Stimulated activated naive B cell treated with anti-CD40 and anti-IgM and Interleukin-4, amounts not matched to agents 10 μg/mL and 1 μg/mL and 100 μg/mL, for 72 hours (primary cell): Measurements from ENCODE around the gene AMMECR1L.
"Not testable (repeated sequence)": the region's sequence is repeated elsewhere in the genome, so short reads cannot be mapped to it uniquely, and the experiment has no call there.

ENCODE experiments used
- ATAC-seq, 2 donors: fragments of 150-1000 bp; cut with Tn5 transposase; replicated peaks; 2 replicates each; pipeline ENCODE4 v1.10.0; 2021; ENCODE audit warnings: moderate library complexity in 1 of 2
- DNase-seq: peaks from one replicate; pipeline ENCODE4 v3.0.0; 2021
- H3K27ac Mint-ChIP-seq: one replicate; pipeline ENCODE4 v1.8.0; 2022; ENCODE audit warnings: mild to moderate bottlenecking, mixed read lengths
- H3K27me3 Mint-ChIP-seq, 2 donors: one replicate each; pipeline ENCODE4 v1.8.0; 2022; ENCODE audit warnings: mixed read lengths in 2 of 2
- H3K36me3 Mint-ChIP-seq, 2 donors: one replicate each; pipeline ENCODE4 v1.8.0; 2022; ENCODE audit warnings: mixed read lengths in 2 of 2, mild to moderate bottlenecking in 1 of 2
- H3K4me1 Mint-ChIP-seq, 2 donors: one replicate each; pipeline ENCODE4 v1.8.0; 2022; ENCODE audit warnings: mixed read lengths in 2 of 2, mild to moderate bottlenecking in 1 of 2
- H3K4me3 Mint-ChIP-seq, 2 donors: one replicate each; pipeline ENCODE4 v1.8.0; 2022; ENCODE audit warnings: mild to moderate bottlenecking in 2 of 2, mixed read lengths in 2 of 2, moderate library complexity in 1 of 2
- H3K9me3 Mint-ChIP-seq, 2 donors: one replicate each; pipeline ENCODE4 v1.8.0; 2022; ENCODE audit warnings: mixed read lengths in 2 of 2, mild to moderate bottlenecking in 1 of 2

The AMMECR1L gene

DNA sequence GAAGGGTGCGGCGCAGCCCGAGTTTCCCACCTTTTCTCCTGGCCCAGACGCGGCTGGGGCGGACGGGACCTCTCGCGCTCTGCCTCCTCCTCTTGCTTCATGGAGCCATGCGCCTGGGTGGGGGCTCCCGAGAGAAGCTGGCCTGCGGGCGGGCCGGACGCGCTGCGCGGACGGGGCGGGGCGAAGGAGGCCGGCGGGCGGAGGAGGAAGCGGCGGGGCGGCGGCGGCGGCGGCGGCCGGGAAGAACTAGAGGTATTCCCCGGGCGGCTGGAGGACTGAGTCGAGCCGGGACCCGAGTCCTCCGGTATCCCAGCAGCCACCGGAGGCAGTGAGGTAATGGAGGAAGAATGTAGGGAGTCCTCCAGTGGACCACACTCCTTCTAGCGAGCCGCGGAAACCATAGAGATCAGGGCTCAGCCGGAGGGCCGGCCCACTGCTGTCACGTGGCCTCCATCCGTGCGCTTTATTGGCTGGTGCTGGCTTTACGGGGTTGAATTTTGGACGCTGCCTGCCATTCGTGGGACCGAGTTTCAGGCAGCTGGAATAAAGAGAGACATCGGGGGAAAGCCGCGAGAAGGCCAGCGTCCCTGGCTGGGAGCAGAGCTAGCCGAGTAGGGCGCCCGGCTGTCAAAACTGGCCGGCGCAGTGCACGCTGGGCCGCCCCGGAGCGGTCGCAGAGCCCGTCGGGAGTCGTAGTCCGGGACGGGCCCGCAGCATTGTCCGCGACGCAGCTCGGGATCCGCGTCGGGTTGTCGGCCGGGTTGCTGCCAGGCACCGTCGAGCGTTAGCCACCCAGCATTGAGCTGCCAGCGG is at the start of gene AMMECR1L:
AMMECR1L (minus strand) TSS at position 177 of the 813 bp plus-strand sequence. CDS start 11,722 bp downstream, outside the sequence.
- H3K9me3 Mint-ChIP-seq, H3K27me3 Mint-ChIP-seq: not testable (repeated sequence)
- H3K36me3 Mint-ChIP-seq: peaks cover 6 to 22% of the 10 kb centered on the region in 2 donors
- H3K4me1 Mint-ChIP-seq: peaks cover 17 to 19% of the 10 kb centered on the region in 2 donors
- DNase-seq: peak; percentile 84
- H3K27ac Mint-ChIP-seq: peak within 1 kb of the TSS; percentile 96
- ATAC-seq: peak; percentile 94
- peak within 1 kb of the TSS; percentile 93 to 94 for H3K4me3 Mint-ChIP-seq

DNA sequence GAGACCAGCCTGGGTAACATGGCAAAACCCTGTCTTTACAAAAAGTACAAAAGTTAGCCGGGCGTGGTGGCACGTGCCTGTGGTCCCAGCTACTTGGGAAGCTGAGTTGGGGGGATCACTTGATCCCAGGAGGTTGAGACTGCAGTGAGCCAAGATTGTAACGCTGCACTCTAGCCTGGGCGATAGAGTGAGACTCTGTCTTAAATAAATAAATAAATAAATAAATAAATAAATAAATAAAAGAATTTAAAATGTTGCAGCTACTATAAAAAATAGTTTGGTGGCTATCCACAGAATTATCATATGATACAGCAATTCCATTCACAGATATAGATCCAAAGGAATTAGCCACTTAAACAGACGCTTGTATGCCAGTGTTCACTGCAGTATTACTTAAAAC is 49.6 kb upstream of the AMMECR1L start:
- H3K9me3 Mint-ChIP-seq: no peaks in the 10 kb centered on the region
- ATAC-seq: no peak
- H3K27ac Mint-ChIP-seq: no peak overlapping the region
- H3K27me3 Mint-ChIP-seq: no peaks in the 10 kb centered on the region
- no peak for DNase-seq
- peaks cover under 1 to 1% of the 10 kb centered on the region in 2 donors for H3K36me3 Mint-ChIP-seq
- peaks cover 0 to 1% of the 10 kb centered on the region in 2 donors for H3K4me1 Mint-ChIP-seq
- no peak overlapping the region for H3K4me3 Mint-ChIP-seq

DNA sequence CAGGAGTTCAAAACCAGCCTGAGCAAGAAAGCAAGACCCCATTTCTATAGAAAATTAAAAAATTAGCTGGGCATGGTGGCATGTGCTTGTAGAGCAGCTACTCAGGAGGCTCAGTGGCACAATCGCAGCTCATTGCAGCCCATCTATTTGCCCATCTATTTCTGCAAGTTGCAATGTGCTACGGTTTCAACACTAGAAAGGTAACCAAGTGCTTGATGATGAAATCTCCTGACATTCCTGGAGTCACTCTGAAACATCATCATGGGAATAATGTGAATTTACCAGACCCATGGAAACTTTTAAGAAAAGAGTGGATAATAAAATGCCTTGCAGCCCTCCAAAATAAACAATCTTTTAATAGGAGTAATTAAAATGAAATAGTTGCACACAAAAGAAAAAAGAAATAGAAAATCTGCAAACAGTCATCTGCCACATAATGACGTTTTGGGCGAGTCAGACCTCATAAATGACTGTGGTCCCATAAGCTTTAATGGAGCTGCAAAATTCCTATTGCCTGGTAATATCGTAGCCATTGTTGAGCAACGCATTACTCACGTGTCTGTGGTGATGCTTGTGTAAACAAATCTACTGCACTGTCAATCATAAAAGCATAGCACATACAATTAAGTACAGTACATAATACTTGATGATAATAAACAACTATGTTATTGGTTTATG is 46.6 kb upstream of the AMMECR1L start:
- no peaks in the 10 kb centered on the region for H3K9me3 Mint-ChIP-seq
- H3K27ac Mint-ChIP-seq: no peak overlapping the region
- DNase-seq: no peak
- H3K4me1 Mint-ChIP-seq: peaks cover 2 to 6% of the 10 kb centered on the region in 2 donors
- H3K4me3 Mint-ChIP-seq: no peak overlapping the region
- no peaks in the 10 kb centered on the region for H3K27me3 Mint-ChIP-seq
- no peak for ATAC-seq
- no peaks in the 10 kb centered on the region for H3K36me3 Mint-ChIP-seq

DNA sequence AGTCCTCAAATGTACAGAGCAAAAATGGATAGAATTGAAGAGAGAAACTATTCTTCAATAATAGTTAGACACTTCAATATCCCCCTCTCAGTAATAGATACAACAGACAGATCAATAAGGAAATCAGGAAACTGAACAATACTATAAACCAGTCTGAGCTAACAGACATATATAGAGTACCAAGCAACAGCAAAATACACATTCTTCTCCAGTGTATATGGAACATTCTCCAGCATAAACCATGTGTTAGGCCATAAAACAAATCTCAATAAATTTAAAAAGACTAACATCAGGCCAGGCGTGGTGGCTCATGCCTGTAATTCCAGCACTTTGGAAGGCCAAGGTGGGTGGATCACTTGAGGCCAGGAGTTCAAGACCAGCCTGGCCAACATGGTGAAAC is 43.7 kb upstream of the AMMECR1L start:
- Mint-ChIP-seq H3K36me3 (no peaks in the 10 kb centered on the region), H3K27ac (no peak overlapping the region), H3K27me3 (no peaks in the 10 kb centered on the region), H3K9me3 (no peaks in the 10 kb centered on the region), H3K4me3 (no peak overlapping the region), H3K4me1 (peaks cover 2 to 6% of the 10 kb centered on the region in 2 donors)
- no peak for ATAC-seq
- DNase-seq: no peak

DNA sequence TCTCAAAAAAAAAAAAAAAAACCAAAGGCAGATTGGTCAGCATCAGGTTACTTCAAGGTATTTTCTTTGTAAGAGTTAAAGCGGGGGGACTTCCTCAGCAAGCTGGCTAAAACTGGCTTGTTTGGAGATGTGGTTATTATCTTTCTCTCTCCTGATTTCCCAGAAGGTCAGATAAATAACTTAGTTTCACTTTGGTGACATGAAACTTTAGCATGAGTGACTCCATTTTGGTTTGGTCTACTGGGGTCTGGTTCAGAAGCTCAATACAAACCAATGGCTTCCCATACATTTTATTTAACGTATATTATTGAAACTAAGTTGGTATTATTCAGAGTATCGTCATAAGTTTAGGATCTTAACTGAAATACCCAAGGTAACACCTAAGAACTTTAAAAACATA is 41.6 kb upstream of the AMMECR1L start:
- H3K4me3 Mint-ChIP-seq: no peak overlapping the region
- ATAC-seq (no peak), DNase-seq (no peak)
- no peaks in the 10 kb centered on the region for H3K36me3 Mint-ChIP-seq
- no peaks in the 10 kb centered on the region for H3K27me3 Mint-ChIP-seq
- no peaks in the 10 kb centered on the region for H3K9me3 Mint-ChIP-seq
- no peak overlapping the region for H3K27ac Mint-ChIP-seq
- H3K4me1 Mint-ChIP-seq: peaks cover 2 to 6% of the 10 kb centered on the region in 2 donors

DNA sequence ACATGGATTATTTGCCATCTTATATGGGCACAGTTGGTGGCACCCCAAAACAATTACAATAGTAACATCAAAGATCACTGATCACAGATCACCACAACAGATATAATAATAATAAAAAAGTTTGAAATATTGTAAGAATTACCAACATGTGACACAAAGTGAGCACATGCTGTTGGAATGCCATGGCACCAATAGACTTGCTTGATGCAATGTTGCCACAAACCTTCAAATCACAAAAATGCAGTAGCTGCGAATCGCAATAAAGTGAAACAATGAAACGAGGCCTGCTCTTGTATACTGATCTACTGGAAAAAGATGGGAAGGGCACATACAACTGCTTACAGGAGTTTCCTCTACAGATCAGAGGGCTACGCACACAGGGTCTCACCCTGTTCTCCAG is 32.2 kb upstream of the AMMECR1L start:
- ATAC-seq: no peak
- Mint-ChIP-seq H3K4me1 (no peaks in the 10 kb centered on the region), H3K27me3 (peaks cover 0 to 6% of the 10 kb centered on the region in 2 donors), H3K36me3 (no peaks in the 10 kb centered on the region), H3K4me3 (no peak overlapping the region), H3K27ac (no peak overlapping the region), H3K9me3 (no peaks in the 10 kb centered on the region)
- DNase-seq: no peak

DNA sequence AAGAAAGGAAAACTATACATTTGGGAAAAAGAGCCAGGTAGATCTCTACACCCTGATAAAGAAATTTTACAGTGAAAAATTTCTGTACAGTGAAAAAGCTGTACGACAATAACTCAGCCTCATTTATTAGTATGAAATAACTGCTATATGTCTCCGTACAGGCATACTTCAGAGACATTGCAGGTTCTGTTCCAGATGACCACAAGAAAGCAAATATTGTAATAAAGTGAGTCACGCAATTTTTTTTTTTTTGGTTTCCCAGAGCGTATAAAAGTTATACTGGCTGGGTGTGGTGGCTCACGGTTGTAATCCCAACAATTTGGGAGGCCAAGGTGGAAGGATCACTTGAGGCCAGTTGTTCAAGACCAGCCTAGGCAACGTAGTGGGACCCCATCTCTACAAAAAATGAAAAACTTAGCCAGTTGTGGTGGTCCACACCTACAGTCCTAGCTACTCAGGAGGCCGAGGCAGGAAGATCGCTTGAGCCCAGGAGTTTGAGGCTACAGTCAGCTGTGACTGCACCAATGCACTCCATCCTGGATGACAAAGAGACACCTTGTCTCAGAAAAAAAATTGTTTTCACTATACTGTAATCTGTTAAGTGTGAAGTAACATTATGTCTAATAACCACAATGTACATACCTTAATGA is 28.2 kb upstream of the AMMECR1L start:
- Mint-ChIP-seq H3K4me3 (no peak overlapping the region), H3K9me3 (no peaks in the 10 kb centered on the region), H3K36me3 (no peaks in the 10 kb centered on the region), H3K27me3 (no peaks in the 10 kb centered on the region), H3K4me1 (no peaks in the 10 kb centered on the region), H3K27ac (no peak overlapping the region)
- no peak for DNase-seq
- no peak for ATAC-seq

DNA sequence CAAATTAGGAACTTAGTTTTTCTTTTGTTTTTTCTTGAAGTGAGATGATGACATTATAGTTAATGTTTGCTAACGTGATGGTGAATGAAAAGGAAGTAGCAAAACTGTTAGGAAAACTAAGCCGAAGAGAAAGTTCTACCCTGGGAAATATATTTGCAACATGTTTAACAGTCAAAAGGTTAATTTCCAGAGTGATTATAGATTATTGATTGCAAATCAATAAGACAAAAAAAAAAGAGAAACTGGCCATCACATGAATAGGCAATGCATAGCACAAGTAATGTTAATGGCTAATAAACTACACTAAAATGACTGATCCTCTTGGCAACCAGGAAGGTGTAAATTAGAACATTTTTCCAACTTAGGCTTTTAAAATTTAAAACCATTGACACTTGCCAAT is 26.0 kb upstream of the AMMECR1L start:
- DNase-seq: no peak
- no peaks in the 10 kb centered on the region for H3K27me3 Mint-ChIP-seq
- H3K4me1 Mint-ChIP-seq: no peaks in the 10 kb centered on the region
- ATAC-seq: no peak
- no peaks in the 10 kb centered on the region for H3K9me3 Mint-ChIP-seq
- H3K4me3 Mint-ChIP-seq: no peak overlapping the region
- no peaks in the 10 kb centered on the region for H3K36me3 Mint-ChIP-seq
- H3K27ac Mint-ChIP-seq: no peak overlapping the region

DNA sequence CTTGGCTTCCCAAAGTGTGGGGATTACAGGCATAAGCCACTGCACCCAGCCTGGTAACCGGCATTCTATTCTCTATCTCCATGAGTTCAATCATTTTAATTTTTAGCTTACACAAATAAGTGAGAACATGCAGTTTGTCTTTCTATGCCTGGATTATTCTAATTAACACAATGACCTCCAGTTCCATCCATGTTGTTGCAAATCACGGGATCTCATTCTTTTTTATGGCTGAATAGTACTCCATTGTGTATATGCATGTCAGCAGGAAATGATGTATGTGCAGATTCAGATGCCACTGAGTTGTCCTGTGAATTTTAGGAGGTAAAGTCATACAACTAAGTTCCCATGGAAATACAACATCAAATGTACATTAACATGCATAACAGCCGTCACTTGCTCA is 24.7 kb upstream of the AMMECR1L start:
- H3K9me3 Mint-ChIP-seq: no peaks in the 10 kb centered on the region
- H3K36me3 Mint-ChIP-seq: no peaks in the 10 kb centered on the region
- ATAC-seq (no peak), DNase-seq (no peak)
- H3K27me3 Mint-ChIP-seq: no peaks in the 10 kb centered on the region
- H3K4me3 Mint-ChIP-seq: no peak overlapping the region
- no peak overlapping the region for H3K27ac Mint-ChIP-seq
- H3K4me1 Mint-ChIP-seq: no peaks in the 10 kb centered on the region

DNA sequence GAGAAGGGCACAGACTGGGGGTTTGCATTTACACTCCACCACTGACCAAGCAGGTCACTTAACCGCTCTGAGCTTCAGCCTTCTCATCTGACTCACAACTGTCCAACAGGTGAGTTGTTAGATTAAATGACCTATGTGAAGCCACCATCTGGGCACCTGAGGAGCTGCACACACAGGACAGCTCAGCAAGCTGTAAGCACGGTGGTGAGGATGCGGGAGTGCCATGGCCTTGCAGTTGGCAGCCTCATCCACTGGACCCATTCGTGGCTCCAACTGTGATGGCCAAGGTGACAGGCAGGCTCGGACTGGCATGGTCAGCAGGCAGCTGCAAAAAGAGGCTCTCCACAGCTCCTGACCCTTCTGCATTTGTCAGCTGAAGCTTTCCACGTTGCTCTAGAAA is 23.3 kb upstream of the AMMECR1L start:
- no peaks in the 10 kb centered on the region for H3K27me3 Mint-ChIP-seq
- no peak overlapping the region for H3K4me3 Mint-ChIP-seq
- no peaks in the 10 kb centered on the region for H3K4me1 Mint-ChIP-seq
- no peaks in the 10 kb centered on the region for H3K36me3 Mint-ChIP-seq
- DNase-seq (no peak), ATAC-seq (no peak)
- no peaks in the 10 kb centered on the region for H3K9me3 Mint-ChIP-seq
- no peak overlapping the region for H3K27ac Mint-ChIP-seq

DNA sequence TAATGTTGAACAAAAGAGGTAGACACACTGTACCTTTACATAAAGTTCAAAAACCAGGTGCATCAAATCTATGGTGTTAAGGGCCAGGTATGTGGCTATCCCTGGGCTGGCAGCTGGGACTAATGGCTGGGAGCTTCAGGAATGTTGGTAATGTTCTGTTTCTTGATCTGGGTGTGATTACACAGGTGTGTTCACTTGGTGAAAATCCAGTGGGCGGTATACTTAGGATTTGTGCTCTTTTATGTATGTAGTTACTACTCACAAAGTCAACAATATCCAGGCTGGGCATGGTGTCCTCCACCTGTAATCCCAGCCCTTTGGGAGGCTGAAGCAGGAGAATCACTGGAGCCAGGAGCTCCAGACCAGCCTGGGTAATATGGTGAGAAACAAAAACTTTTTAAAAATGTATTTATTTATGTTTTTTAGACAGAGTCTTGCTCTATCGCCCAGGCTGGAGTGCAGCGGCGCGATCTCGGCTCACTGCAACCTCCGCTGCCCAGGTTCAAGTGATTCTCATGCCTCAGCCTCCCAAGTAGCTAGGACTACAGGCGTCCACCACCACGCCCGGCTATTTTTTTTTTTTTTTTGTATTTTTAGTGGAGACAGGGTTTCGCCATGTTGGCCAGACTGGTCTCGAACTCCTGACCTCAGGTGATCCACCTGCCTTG is 22.1 kb upstream of the AMMECR1L start:
- H3K27me3 Mint-ChIP-seq, DNase-seq, H3K27ac Mint-ChIP-seq, ATAC-seq, H3K36me3 Mint-ChIP-seq, H3K9me3 Mint-ChIP-seq, H3K4me3 Mint-ChIP-seq, H3K4me1 Mint-ChIP-seq: not testable (repeated sequence)

DNA sequence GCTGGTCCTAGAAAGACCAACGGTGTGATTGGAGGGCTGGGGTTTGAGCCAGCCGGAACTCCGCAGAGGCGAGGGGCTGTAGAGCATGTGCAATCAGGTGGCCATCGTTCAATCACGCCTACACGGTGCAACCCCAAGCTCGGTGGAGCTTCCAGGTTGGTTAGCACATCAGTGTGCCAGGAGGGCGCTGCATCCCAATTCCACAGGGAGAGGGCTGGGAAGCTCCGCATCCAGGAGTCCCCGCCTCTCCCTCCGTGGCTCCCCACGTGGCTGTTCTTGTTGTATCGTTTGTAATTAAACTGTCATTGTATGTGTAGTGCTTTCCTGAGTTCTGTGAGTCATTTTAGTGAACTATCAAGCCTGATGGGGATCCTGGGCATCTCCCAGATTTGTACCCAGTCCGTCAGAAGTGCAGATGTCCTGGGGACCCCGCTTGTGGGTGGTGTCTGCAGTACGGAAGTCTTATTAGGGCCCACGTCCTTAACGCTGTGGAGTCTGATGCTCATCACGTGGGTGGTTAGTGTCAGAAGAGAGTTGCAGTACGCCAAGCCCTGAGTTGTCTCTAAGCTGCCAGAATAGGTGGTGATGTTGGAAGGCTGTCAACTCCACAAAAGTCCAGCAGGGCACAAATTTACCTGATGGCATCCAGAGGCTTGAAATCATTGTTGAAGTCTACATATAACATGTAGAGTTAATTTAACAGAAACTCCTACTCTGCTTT is 20.6 kb upstream of the AMMECR1L start:
- DNase-seq (no peak), ATAC-seq (no peak)
- Mint-ChIP-seq H3K27ac (no peak overlapping the region), H3K36me3 (no peaks in the 10 kb centered on the region), H3K4me3 (no peak overlapping the region), H3K4me1 (no peaks in the 10 kb centered on the region), H3K9me3 (no peaks in the 10 kb centered on the region), H3K27me3 (no peaks in the 10 kb centered on the region)

DNA sequence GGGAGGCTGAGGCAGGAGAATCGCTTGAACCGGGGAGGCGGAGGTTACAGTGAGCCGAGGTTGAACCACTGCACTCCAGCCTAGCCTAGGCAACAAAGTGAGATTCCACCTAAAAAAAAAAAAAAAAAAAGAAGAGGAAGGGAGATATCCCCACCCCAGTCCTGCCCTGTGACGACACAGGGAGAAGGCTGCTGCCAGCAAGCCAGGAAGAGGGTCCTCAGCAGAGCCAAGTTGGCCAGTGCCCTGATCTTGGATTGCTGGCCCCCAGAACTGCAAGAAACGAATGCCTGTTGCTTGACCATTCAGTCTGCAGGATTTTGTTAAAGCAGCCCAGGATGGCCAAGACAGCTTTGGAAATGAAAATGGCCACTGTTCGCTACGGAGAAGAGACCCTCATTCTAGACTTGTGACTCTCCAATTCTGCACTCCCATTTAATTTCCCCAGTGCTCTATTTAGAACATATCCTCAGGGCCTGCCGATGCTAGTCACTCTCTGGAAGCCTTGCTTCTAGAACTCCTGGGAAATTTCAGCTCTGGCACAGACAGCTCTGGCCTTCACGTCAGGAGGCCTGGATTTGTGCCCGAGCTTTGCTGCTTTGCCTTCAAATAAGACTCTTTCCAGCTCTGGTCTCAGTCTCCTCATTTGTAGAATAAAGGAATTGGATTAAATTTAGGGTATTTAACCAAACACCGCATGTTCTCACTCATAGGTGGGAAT is 15.7 kb upstream of the AMMECR1L start:
- no peaks in the 10 kb centered on the region for H3K36me3 Mint-ChIP-seq

More for the DNA sequence above, 15.7 kb upstream of the AMMECR1L start:
- Mint-ChIP-seq H3K27ac (no peak overlapping the region), H3K4me1 (peaks cover 11 to 23% of the 10 kb centered on the region in 2 donors), H3K9me3 (no peaks in the 10 kb centered on the region), H3K4me3 (no peak overlapping the region), H3K27me3 (no peaks in the 10 kb centered on the region)
- DNase-seq (no peak), ATAC-seq (no peak)
